Neural cell (in vitro differentiated cells): ENCODE measurements around the gene PRMT2. TPM values are rescaled to one million over a fixed set of nuclear protein-coding genes. Genes with fewer than 3 reads are reported as not detected.

Source experiments
- H2AFZ ChIP-seq: fragments of 200-600, 300-800 bp; sonication (generic), shearing (Covaris generic); 2 replicates; pipeline ENCODE4 v1.6.0; 2014; ENCODE audit warnings: low read depth, mild to moderate bottlenecking, antibody characterized with exemption, low read length, moderate library complexity
- H3F3A ChIP-seq: fragments of 200-600 bp; shearing (Covaris generic); 2 replicates; pipeline ENCODE4 v1.6.1; 2016; ENCODE audit warnings: mild to moderate bottlenecking, moderate library complexity, mixed read lengths, antibody characterized with exemption, low read length; ENCODE audit not compliant: insufficient read depth, poor library complexity, severe bottlenecking
- H3K27ac ChIP-seq: fragments of 200-600, 300-800 bp; sonication (generic), shearing (Covaris generic); 2 replicates; pipeline ENCODE4 v1.5.1; 2014; ENCODE audit warnings: mild to moderate bottlenecking, low read length, moderate library complexity
- H3K27me3 ChIP-seq: fragments of 300-800, 200-600 bp; sonication (generic), shearing (Covaris generic); 2 replicates; pipeline ENCODE4 v1.6.0; 2014; ENCODE audit warnings: mild to moderate bottlenecking, low read depth, low read length, moderate library complexity; ENCODE audit not compliant: insufficient read depth
- H3K36me3 ChIP-seq: fragments of 300-800, 200-600 bp; sonication (generic), shearing (Covaris generic); 2 replicates; pipeline ENCODE4 v1.5.1; 2014; ENCODE audit warnings: mild to moderate bottlenecking, antibody characterized with exemption, low read length, moderate library complexity; ENCODE audit not compliant: insufficient read depth
- H3K4me2 ChIP-seq: fragments of 300-800, 200-600 bp; sonication (generic), shearing (Covaris generic); 2 replicates; pipeline ENCODE4 v1.6.0; 2014; ENCODE audit warnings: mild to moderate bottlenecking, low read length
- H3K4me3 ChIP-seq: fragments of 300-800, 200-600 bp; sonication (generic), shearing (Covaris generic); 2 replicates; pipeline ENCODE4 v1.5.1; 2014; ENCODE audit warnings: mild to moderate bottlenecking, low read length, moderate library complexity
- H3K79me2 ChIP-seq: fragments of 200-600 bp; shearing (Covaris generic); replicated peaks from 2 replicates; pipeline ENCODE4 v1.6.0; 2014; ENCODE audit warnings: mild to moderate bottlenecking, low read length, moderate library complexity; ENCODE audit not compliant: insufficient read depth
- H3K9ac ChIP-seq: fragments of 300-800, 200-600 bp; sonication (generic), shearing (Covaris generic); 2 replicates; pipeline ENCODE4 v1.6.1; 2016; ENCODE audit warnings: mild to moderate bottlenecking, low read length, mixed read lengths
- H3K9me2 ChIP-seq: fragments of 200-600 bp; shearing (Covaris generic); 2 replicates; pipeline ENCODE4 v1.6.1; 2016; ENCODE audit warnings: mild to moderate bottlenecking, low read length, mixed read lengths; ENCODE audit not compliant: insufficient read depth
- H3K9me3 ChIP-seq: fragments of 200-600, 300-800 bp; sonication (generic), shearing (Covaris generic); 2 replicates; pipeline ENCODE4 v1.6.1; 2016; ENCODE audit warnings: mild to moderate bottlenecking, mixed run types, low read length, moderate library complexity, mixed read lengths
- H4K20me1 ChIP-seq: fragments of 200-600 bp; shearing (Covaris generic); 2 replicates; pipeline ENCODE4 v1.6.1; 2016; ENCODE audit warnings: mild to moderate bottlenecking, mixed run types; ENCODE audit not compliant: insufficient read depth
- EP300 ChIP-seq: fragments of 450-650 bp; conservative IDR thresholded peaks from 2 replicates; pipeline ENCODE4 v1.6.1; 2014; ENCODE audit warnings: antibody characterized with exemption, mild to moderate bottlenecking, moderate library complexity; ENCODE audit not compliant: poor library complexity, severe bottlenecking
- EZH2 ChIP-seq: fragments of 200-600, 300-800 bp; shearing (Covaris generic), sonication (generic); IDR thresholded peaks from 2 replicates; pipeline ENCODE4 v1.6.1; 2014; ENCODE audit warnings: antibody characterized with exemption, low read length, borderline replicate concordance, mild to moderate bottlenecking; ENCODE audit not compliant: insufficient read depth, poor library complexity, severe bottlenecking
- MXI1 ChIP-seq: fragments of 450-650 bp; conservative IDR thresholded peaks from 2 replicates; pipeline ENCODE4 v1.6.1; 2014; ENCODE audit warnings: antibody characterized with exemption, mild to moderate bottlenecking; ENCODE audit not compliant: poor library complexity, severe bottlenecking
- POLR2AphosphoS5 ChIP-seq: IDR thresholded peaks from 2 replicates; pipeline ENCODE4 v1.6.1; 2012
- RAD21 ChIP-seq: fragments of 450-650 bp; conservative IDR thresholded peaks from 2 replicates; pipeline ENCODE4 v1.6.1; 2014; ENCODE audit warnings: antibody characterized with exemption, mild to moderate bottlenecking, moderate library complexity
- SMC3 ChIP-seq: fragments of 450-650 bp; conservative IDR thresholded peaks from 2 replicates; pipeline ENCODE4 v1.6.1; 2014; ENCODE audit warnings: antibody characterized with exemption, mild to moderate bottlenecking, moderate library complexity; ENCODE audit not compliant: poor library complexity
- TAF1 ChIP-seq: IDR thresholded peaks from 2 replicates; pipeline ENCODE4 v1.6.1; 2012; ENCODE audit warnings: low read depth
- polyA plus RNA-seq: library from polyadenylated mRNA; depleted of rRNA; stranded (reverse); fragments of >200 nt; gene quantifications from 2 replicates; pipeline ENCODE4 v1.2.3, GENCODE V29; 2014
- TF ChIP-seq, protein P1 (sequence below): IDR thresholded peaks from 2 replicates; pipeline ENCODE4 v1.6.1; 2012; ENCODE audit warnings: borderline replicate concordance
- TF ChIP-seq, protein P2 (sequence below): fragments of 450-650 bp; IDR thresholded peaks from 2 replicates; pipeline ENCODE4 v1.5.1; 2014; ENCODE audit warnings: antibody characterized with exemption, mild to moderate bottlenecking, moderate library complexity; ENCODE audit not compliant: poor library complexity, severe bottlenecking

Gene PRMT2
- polyA plus RNA-seq, 1 donor from 2014 or later = 313 TPM

GRCh38 chr21:46662765-46663500, 27.5 kb downstream of the PRMT2 start:
- H3K27ac ChIP-seq = no peak overlapping the region
- H2AFZ ChIP-seq = no peak overlapping the region
- H3K9ac ChIP-seq = no peak overlapping the region
- H4K20me1 ChIP-seq = no peaks in the 10 kb centered on the region
- peaks cover 7% of the 10 kb centered on the region for H3K36me3 ChIP-seq
- H3K27me3 ChIP-seq = peaks cover 11% of the 10 kb centered on the region
- H3K9me2 ChIP-seq = no peaks in the 10 kb centered on the region
- no peaks in the 10 kb centered on the region for H3K9me3 ChIP-seq
- H3K4me2 ChIP-seq = no peak overlapping the region
- TF ChIP-seq, protein P1, sequence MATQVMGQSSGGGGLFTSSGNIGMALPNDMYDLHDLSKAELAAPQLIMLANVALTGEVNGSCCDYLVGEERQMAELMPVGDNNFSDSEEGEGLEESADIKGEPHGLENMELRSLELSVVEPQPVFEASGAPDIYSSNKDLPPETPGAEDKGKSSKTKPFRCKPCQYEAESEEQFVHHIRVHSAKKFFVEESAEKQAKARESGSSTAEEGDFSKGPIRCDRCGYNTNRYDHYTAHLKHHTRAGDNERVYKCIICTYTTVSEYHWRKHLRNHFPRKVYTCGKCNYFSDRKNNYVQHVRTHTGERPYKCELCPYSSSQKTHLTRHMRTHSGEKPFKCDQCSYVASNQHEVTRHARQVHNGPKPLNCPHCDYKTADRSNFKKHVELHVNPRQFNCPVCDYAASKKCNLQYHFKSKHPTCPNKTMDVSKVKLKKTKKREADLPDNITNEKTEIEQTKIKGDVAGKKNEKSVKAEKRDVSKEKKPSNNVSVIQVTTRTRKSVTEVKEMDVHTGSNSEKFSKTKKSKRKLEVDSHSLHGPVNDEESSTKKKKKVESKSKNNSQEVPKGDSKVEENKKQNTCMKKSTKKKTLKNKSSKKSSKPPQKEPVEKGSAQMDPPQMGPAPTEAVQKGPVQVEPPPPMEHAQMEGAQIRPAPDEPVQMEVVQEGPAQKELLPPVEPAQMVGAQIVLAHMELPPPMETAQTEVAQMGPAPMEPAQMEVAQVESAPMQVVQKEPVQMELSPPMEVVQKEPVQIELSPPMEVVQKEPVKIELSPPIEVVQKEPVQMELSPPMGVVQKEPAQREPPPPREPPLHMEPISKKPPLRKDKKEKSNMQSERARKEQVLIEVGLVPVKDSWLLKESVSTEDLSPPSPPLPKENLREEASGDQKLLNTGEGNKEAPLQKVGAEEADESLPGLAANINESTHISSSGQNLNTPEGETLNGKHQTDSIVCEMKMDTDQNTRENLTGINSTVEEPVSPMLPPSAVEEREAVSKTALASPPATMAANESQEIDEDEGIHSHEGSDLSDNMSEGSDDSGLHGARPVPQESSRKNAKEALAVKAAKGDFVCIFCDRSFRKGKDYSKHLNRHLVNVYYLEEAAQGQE = no peak
- TF ChIP-seq TAF1 (no peak), EP300 (no peak), MXI1 (no peak), EZH2 (no peak)
- TF ChIP-seq, protein P2, sequence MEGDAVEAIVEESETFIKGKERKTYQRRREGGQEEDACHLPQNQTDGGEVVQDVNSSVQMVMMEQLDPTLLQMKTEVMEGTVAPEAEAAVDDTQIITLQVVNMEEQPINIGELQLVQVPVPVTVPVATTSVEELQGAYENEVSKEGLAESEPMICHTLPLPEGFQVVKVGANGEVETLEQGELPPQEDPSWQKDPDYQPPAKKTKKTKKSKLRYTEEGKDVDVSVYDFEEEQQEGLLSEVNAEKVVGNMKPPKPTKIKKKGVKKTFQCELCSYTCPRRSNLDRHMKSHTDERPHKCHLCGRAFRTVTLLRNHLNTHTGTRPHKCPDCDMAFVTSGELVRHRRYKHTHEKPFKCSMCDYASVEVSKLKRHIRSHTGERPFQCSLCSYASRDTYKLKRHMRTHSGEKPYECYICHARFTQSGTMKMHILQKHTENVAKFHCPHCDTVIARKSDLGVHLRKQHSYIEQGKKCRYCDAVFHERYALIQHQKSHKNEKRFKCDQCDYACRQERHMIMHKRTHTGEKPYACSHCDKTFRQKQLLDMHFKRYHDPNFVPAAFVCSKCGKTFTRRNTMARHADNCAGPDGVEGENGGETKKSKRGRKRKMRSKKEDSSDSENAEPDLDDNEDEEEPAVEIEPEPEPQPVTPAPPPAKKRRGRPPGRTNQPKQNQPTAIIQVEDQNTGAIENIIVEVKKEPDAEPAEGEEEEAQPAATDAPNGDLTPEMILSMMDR = no peak
- no peaks in the 10 kb centered on the region for H3F3A ChIP-seq
- no peak overlapping the region for H3K4me3 ChIP-seq
- H3K79me2 ChIP-seq = no peaks in the 10 kb centered on the region

- TF ChIP-seq EP300 = no peak
- TF ChIP-seq EZH2 = no peak
- TF ChIP-seq, protein P2 = no peak
- no peak for TF ChIP-seq POLR2AphosphoS5
- TF ChIP-seq, protein P1 = no peak
- TF ChIP-seq RAD21 = no peak
- TF ChIP-seq TAF1 = no peak
- TF ChIP-seq SMC3 = no peak
- no peak for TF ChIP-seq MXI1
- H3K27me3 ChIP-seq = peaks cover 16% of the 10 kb centered on the region
- H3K4me3 ChIP-seq = no peak overlapping the region
- H3K36me3 ChIP-seq = peaks cover 6% of the 10 kb centered on the region
- H3K4me2 ChIP-seq = no peak overlapping the region
- H3K9ac ChIP-seq = no peak overlapping the region
- no peaks in the 10 kb centered on the region for H3K9me3 ChIP-seq
- H3K79me2 ChIP-seq = no peaks in the 10 kb centered on the region
- no peak overlapping the region for H2AFZ ChIP-seq
- H4K20me1 ChIP-seq = no peaks in the 10 kb centered on the region
- H3K27ac ChIP-seq = no peak overlapping the region
- H3K9me2 ChIP-seq = no peaks in the 10 kb centered on the region
- no peaks in the 10 kb centered on the region for H3F3A ChIP-seq
These were observed 28.3 kb downstream of the PRMT2 start for GRCh38 chr21:46663754-46664153.
